Activated CD4-positive, CD25-positive, alpha-beta regulatory T cell treated with anti-CD3 and anti-CD28 coated beads, Interleukin-2, amount 50 U/mL, for 72 hours (primary cell): Measurements from ENCODE around the gene SNX8.
"Not testable (repeated sequence)": the region's sequence is repeated elsewhere in the genome, so short reads cannot be mapped to it uniquely, and the experiment has no call there.

Experiments used
- DNase-seq: peaks from one replicate; pipeline ENCODE4 v3.0.0; 2021

SNX8 gene

GRCh38 chr7:2289621-2290020 lies 24.6 kb downstream of the SNX8 start:
- DNase-seq, result no peak

GRCh38 chr7:2289111-2289586 lies 25.1 kb downstream of the SNX8 start:
- no peak for DNase-seq

- DNase-seq, result no peak
These were observed 25.7 kb downstream of the SNX8 start for GRCh38 chr7:2288503-2288902.

- DNase-seq, result no peak
These were observed 26.5 kb downstream of the SNX8 start for GRCh38 chr7:2287745-2288144.

- DNase-seq, result no peak
These were observed 31.2 kb downstream of the SNX8 start for GRCh38 chr7:2283074-2283473.

- DNase-seq, result no peak
These were observed 32.0 kb downstream of the SNX8 start for GRCh38 chr7:2282185-2282751.

GRCh38 chr7:2281541-2281940 lies 32.7 kb downstream of the SNX8 start:
- no peak for DNase-seq

GRCh38 chr7:2280424-2280823 lies 33.8 kb downstream of the SNX8 start:
- DNase-seq, result no peak

GRCh38 chr7:2279896-2280295 lies 34.3 kb downstream of the SNX8 start:
- DNase-seq, result no peak

- no peak for DNase-seq
These were observed 36.2 kb downstream of the SNX8 start for GRCh38 chr7:2278026-2278425.

- no peak for DNase-seq
These were observed 38.1 kb downstream of the SNX8 start for GRCh38 chr7:2276107-2276506.

GRCh38 chr7:2275101-2275500 lies 39.1 kb downstream of the SNX8 start:
- no peak for DNase-seq

- DNase-seq, result no peak
These were observed 39.6 kb downstream of the SNX8 start for GRCh38 chr7:2274666-2275065.

GRCh38 chr7:2273866-2274265 lies 40.4 kb downstream of the SNX8 start:
- DNase-seq, result no peak

GRCh38 chr7:2272031-2272430 lies 42.2 kb downstream of the SNX8 start:
- no peak for DNase-seq

- no peak for DNase-seq
These were observed 42.8 kb downstream of the SNX8 start for GRCh38 chr7:2271273-2272026.

- no peak for DNase-seq
These were observed 43.7 kb downstream of the SNX8 start for GRCh38 chr7:2270495-2270894.

GRCh38 chr7:2269991-2270460 lies 44.2 kb downstream of the SNX8 start:
- no peak for DNase-seq

- DNase-seq, result not testable (repeated sequence)
These were observed 44.9 kb downstream of the SNX8 start for GRCh38 chr7:2269089-2269990.

GRCh38 chr7:2266911-2267310 lies 47.3 kb downstream of the SNX8 start:
- DNase-seq, result no peak

GRCh38 chr7:2264158-2264557 lies 50.1 kb downstream of the SNX8 start:
- no peak for DNase-seq

- DNase-seq, result no peak
These were observed 51.1 kb downstream of the SNX8 start for GRCh38 chr7:2263176-2263575.

GRCh38 chr7:2261611-2262010 lies 52.6 kb downstream of the SNX8 start:
- DNase-seq, result no peak

- no peak for DNase-seq
These were observed 53.4 kb downstream of the SNX8 start for GRCh38 chr7:2260820-2261219.
